ENCODE data around the gene KRTAP10-2.
A peak's percentile ranks its signal among the peaks of the same experiment; 100 is the strongest.

KRTAP10-2 gene

GRCh38 chr21:44537930-44538911, 13.1 kb downstream of the KRTAP10-2 start:
- DNase-seq, result no peak

DNA sequence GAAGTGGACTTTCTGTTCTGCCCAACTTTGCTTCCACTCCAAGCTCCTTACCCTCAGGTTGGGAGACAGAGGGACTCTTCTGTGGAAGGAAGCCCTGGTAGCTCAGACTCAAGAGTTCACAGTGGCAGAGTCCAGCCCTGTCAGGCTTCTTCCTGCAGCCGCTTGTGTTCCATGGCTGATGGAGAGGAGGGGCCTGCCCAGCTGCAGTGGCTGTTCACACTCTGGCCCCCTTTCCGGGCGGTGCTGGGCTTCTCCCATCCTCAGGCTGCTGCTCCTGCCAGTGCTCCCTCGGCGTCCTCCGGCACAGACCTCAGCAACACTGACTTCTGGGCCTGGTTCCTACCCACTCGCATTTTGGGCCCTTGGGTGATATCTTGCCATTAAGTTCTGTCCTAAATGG, 15.3 kb downstream of the KRTAP10-2 start:
- DNase-seq, result no peak

DNA sequence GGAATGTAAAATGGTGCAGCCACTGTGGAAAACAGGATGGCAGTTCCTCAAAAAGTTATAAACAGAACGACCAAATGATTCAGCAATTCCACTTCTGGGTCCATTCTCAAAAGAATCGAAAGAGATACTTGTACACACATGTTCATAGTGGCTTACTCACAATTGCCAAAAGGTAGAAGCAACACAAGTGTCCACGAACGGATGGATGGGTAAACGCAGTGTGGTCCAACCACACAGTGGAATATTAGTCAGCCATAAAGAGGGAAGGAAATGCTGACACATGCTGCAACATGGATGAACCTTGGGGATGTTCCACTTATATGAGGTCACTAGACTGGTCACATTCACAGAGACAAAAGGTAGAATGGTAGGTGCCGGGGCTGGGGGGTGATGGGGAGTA, 16.6 kb downstream of the KRTAP10-2 start:
- no peak for DNase-seq

DNA sequence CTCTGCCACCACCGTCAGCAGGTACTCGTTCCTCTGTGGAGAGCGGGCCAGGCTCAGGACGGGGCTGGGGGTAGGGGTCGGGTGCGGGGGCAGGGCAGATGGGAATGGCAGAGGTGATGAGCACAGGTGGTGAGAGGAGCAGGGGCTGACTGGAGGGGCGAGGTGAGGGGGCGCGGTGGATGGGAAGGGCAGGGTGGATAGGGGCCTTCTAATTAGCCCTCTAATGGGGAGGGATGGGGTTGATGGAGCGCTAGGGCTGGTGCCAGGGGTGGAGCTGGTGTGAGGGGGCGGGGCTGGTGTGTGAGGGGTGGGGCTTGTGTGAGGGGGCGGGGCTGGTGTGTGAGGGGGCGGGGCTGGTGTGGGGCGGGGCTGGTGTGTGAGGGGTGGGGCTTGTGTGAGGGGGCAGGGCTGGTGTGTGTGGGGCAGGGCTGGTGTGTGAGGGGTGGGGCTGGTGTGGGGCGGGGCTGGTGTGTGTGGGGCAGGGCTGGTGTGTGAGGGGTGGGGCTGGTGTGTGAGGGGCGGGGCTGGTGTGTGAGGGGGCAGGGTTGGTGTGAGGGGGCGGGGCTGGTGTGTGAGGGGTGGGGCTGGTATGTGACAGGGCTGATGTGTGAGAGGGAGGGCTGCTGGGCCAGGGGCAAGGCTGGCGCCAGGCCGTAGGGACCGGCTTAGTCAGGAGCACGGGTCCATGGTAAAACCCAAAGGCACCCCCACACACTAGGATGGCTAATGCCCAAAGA, 17.2 kb downstream of the KRTAP10-2 start:
- no peak for DNase-seq

GRCh38 chr21:44533121-44533890, 18.0 kb downstream of the KRTAP10-2 start:
- peak; percentile 12 for DNase-seq

DNA sequence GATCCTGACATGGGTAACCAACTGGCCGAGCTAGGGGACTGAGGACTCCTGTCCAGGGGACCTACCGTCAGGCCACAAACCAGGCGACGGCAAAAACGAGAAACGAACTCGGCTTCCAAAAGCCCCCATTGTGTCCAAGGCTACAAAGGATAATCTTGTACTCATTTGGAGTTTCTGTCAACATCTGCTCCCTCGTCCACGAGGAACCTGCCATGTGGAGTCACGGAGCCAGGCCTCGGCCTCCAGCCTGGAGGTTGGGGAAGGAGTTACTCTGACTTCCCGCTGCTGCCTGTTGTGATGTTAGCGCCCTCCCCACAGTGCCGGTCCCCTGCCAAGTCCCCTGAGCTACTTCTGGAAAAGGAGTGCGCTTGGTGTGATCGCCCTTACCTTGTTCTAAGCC, 18.6 kb downstream of the KRTAP10-2 start:
- no peak for DNase-seq

DNA sequence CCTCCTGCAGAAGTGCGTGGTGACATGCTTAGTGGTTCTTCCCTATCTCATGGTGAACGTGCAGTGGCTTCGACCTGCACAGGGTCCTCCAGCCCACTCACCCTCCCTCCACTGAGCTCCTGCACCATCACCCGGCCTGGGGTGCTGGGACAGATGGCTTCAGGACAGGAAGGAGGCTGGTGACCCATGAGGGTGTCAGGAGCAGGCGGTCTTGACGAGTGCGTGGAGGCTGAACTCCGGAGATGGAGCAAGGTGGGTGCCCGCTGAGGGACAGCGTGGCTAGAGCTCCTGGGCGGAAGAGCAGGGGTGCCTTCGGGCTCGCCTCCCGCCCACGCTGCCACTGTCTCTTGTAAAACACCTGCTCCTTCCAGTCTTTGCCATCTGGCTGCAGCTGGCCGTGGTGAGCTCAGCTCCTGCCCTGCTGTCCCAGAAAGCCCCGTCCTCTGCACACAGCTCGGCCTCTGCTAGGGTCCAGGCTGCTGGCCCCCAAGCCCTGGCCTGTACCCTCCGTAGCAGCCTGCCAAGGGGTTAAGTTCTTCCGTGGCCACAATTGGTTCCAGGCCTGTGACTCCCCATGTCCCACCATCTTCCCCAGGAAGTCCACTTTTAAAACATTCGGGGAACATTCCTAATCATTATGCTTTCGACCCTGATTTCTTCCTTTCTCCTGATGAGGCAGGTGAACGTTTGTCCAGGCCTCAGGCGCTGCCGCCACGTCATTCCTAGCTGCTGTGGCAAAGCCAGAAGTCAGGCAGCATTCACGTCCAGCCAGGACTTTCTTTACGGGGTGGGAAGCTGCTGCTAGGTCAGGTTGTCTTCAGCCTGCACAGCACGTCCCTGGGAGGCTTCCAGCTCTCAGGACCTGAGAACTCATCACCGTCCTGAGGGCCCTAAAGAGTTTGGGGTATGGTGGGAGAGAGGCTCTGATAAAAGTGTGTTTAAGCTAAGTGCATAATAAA, 19.4 kb downstream of the KRTAP10-2 start:
- DNase-seq, result no peak

GRCh38 chr21:44530903-44531605, 20.3 kb downstream of the KRTAP10-2 start:
- no peak for DNase-seq

- DNase-seq, result no peak
Measured at GRCh38 chr21:44530221-44530902, 20.9 kb downstream of the KRTAP10-2 start.

GRCh38 chr21:44529503-44530125, 21.7 kb downstream of the KRTAP10-2 start:
- DNase-seq, result no peak

- DNase-seq, result peak; percentile 11
Measured at GRCh38 chr21:44529011-44529421, 22.3 kb downstream of the KRTAP10-2 start.

DNA sequence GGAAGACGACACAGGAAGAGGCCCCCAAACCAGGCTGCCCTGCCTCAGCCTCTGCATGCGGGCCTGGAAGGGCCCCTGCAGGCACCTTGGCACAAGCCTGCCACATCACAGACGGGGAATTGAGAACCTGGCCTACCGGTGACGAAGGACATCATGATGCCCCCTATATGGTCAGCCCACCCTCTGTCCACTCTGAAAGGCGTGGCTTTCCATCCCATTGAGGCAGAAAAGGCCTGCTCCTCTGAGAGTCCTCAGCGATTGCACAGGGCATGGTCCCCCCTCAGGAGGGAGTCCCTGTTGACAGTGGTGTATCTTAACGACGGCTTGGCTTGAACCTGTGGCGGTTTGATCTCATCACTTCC, 22.7 kb downstream of the KRTAP10-2 start:
- DNase-seq, result no peak

- peak; percentile 12 for DNase-seq
Measured at GRCh38 chr21:44527983-44528633, 23.2 kb downstream of the KRTAP10-2 start.

DNA sequence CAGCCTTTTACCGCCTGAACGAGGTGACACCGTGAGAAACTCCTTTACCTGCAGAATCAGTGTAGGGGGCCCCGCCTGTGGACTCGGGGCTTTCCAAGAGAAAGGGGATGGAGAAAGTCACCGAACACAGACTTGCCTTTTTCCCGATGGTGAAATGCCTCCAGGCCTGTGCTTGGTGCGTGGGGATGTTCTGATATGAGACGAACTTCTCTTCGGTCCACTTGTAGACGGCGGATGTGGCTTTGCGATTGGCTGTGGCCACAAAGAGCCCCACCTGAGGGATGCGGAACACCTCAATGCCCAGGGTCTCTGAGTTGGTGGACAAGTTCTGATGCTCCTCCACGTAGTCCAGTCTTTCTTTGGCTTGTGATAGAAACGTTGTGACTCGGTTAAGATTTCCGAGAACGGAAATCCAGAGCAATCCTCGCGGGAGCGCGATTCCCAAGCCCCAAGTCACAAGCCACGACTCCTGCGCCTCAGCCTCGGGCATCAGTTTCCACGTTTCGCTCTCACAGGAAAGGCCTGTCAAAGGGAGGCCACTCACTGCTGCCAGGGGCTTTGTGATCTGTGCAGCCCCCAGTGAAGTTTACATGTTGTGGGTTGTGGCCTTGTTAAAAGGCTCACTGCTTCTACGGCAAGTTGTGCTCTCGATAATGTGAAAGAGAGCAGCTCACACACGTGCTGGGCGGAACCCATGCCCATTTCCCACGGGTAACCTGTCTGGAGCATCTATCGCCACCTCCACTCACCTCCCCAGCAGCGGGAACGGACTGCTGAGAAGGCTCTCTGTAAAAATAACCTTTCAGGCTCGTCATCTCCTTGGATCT, 23.9 kb downstream of the KRTAP10-2 start:
- peak; percentile 5 for DNase-seq

- DNase-seq, result no peak
Measured at GRCh38 chr21:44526096-44526997, 25.0 kb downstream of the KRTAP10-2 start.

- peak; percentile 4 for DNase-seq
Measured at GRCh38 chr21:44525391-44526095, 25.8 kb downstream of the KRTAP10-2 start.
